GM18505 (cell line): ENCODE data around the gene ADCY3.

Source experiments
- ATAC-seq: cut with Tn5 transposase; IDR thresholded peaks from one replicate; pipeline ENCODE4 v1.9.1; 2021; ENCODE audit not compliant: unreplicated experiment
- POLR2A ChIP-seq: IDR thresholded peaks from 4 replicates; pipeline ENCODE4 v1.6.1; 2011; ENCODE audit warnings: borderline replicate concordance; ENCODE audit not compliant: insufficient read depth, insufficient read length; ENCODE audit errors: extremely low read depth

The ADCY3 gene

DNA sequence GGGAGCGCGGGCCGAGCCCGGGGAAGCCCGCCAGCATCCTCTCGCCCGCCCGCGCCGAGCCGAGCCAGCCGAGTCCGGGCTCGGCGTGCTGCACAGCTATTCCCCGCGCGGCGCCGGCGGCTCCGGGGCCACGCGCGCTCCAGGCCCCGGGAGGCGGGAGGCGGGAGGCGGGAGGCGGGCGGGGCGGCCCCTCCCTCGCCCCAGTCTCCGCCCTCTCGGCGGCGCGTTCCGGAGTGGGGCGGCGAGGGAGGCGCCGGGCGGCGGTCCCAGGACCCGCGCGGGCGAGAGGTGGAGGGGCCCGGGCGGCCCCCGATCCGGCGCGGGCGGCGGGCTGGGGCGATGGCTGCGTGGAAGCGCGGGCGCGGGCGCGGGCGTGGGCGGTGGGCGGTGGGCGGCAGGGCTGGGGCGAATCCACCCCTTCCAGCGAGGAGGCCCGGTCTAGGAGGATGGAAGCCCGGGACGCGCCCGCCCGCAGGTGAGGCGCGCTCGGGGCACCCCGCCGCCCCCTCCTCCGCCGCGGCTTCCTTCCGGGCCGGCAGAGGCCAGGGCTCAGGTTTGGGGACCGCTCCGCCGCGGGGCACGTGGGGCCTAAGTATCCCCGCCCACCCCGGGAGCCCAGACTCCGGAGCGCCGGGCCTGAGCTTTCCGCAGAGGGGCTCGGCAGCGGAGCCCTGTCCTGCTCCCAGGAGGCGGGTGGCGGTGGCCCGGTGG, at the start of gene ADCY3:
ADCY3 (minus strand) TSS at position 140 of the 711 bp plus-strand sequence. CDS start 1,250 bp downstream, outside the sequence.
- peak; percentile 61 for TF ChIP-seq POLR2A
- ATAC-seq: peak; percentile 55

DNA sequence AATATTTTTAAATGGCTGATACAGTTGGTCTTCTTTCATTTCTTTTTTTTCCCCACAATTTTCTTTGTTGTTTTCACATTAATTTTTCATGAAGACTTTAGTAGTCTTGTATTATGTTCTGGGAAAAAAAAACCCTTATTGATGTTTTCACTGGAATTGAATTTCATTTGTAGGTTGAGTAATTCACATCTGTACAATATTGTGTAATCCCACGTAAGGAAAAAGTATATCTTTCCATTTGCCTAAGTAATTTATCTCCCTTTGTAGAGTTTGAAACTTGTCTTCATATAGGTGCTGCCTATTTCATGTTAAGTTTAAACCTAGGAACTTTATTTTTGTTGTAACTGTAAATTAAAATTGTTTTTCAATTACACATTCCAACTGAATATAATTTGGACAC, 49.7 kb upstream of the ADCY3 start:
- no peak for ATAC-seq

GRCh38 chr2:24961903-24962302, 41.9 kb upstream of the ADCY3 start:
- ATAC-seq: no peak
- no peak for TF ChIP-seq POLR2A

More for the DNA sequence above, 49.7 kb upstream of the ADCY3 start:
- TF ChIP-seq POLR2A: no peak

- TF ChIP-seq POLR2A: no peak
- ATAC-seq: no peak
These were observed 39.7 kb upstream of the ADCY3 start for GRCh38 chr2:24959761-24960160.

DNA sequence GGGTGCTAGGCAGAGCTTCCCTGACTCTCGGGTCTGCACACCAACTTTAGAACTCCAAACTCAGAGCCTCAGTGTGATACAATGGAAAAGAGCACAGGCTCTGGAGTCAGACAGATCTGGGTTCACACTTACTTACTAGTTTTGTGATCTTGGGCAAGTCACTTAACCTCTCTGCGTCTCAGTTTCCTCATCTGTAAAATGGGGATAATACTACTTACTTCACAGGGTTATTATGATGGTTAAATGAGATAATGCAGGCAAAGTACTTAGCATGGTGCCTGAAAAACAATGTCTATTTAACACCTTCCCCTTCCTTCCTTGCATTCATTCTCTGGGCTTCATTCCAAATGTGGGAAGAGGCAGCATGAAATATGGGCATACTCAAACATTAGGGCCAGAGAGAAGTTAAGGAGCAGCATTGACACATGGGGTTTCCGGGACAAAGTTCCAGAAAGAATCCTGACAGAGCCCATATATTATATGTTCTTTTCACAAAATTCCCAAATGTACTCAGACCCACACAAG, 38.4 kb upstream of the ADCY3 start:
- TF ChIP-seq POLR2A: no peak
- ATAC-seq: no peak

DNA sequence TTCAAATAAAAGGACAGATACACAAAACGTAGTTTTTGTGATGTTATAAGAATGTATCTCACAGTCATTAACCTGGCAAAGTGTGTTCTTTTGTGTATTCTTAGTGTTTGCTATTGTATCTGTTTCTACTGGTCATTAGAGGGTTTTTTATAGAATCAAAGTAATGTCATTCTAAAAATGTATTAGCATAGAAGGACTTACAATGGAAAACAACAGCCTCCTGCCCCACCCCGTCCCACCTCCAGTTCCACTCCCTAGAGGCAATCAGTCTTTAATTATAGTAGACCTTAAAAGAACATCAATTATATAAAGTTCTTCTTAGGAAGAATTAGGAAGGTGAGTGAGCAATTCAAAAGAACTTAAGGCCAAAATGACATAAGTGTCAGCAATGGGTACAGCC, 37.9 kb upstream of the ADCY3 start:
- ATAC-seq: no peak
- TF ChIP-seq POLR2A: no peak

DNA sequence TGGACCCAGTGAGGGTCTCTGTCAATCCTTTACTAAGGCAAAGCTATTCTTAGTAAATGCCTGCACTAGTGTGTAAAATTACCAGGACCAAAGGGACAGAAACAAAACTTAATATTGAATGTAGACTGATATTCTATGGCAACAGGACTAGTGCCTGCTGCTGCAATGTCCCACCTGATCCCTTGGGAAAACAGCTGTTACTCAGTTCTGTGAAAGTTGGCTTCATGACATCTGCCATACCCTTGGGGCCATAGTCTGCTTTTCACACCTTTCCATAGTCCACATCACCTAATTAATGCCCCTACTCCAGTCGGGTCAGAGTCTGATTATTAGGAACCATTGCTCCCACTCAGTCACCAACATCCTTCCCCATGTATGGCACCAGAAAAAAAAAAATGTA, 37.2 kb upstream of the ADCY3 start:
- TF ChIP-seq POLR2A: no peak
- ATAC-seq: no peak

- no peak for TF ChIP-seq POLR2A
- ATAC-seq: no peak
These were observed 35.9 kb upstream of the ADCY3 start for GRCh38 chr2:24955921-24956320.

- no peak for TF ChIP-seq POLR2A
- ATAC-seq: no peak
These were observed 35.2 kb upstream of the ADCY3 start for GRCh38 chr2:24955232-24955631.

DNA sequence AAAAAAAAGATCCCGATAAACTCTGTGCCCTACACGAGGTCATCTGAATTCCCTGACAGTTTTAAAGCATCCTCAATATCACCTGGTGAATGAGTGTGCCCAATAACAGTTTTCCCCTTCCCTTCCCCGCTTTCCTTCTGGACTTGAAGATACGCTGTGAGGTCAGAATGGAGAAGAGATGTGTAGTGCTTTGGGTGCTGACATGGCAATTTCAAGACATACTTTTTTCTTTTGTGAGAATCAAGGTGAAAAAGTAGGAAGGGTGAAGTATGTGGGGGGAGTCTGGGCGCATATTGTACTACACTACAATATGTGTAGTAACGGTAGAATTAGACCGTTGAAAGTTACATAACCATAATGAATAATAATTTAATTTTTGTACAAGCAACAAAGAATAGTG, 30.1 kb upstream of the ADCY3 start:
- no peak for TF ChIP-seq POLR2A
- no peak for ATAC-seq

- no peak for TF ChIP-seq POLR2A
- no peak for ATAC-seq
These were observed 28.5 kb upstream of the ADCY3 start for GRCh38 chr2:24948506-24948905.

GRCh38 chr2:24947561-24948157, 27.6 kb upstream of the ADCY3 start:
- ATAC-seq: no peak
- no peak for TF ChIP-seq POLR2A

DNA sequence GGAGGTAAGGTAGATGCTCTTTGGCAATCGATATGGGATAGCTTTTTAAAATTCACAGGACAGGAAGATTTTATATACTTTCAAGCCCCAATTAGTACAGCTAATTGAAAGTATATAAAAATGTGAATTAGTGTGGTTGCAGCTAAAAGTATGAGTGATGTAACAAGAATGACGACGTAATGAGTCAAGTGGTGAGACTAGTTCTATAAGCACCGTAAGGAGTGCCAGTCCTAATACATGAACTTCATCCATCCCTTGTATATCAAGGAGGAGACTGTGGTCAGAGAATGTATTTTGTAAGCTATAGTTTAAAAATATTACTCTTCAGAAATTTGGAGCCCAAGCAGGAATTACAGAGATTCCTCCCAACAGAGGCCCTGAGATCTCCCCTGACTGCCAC, 25.9 kb upstream of the ADCY3 start:
- no peak for TF ChIP-seq POLR2A
- ATAC-seq: no peak

GRCh38 chr2:24943427-24944053, 23.5 kb upstream of the ADCY3 start:
- TF ChIP-seq POLR2A: no peak
- no peak for ATAC-seq
